HG03460 (cell line): Measurements from ENCODE around the gene BCL2.

Experiments used
- ATAC-seq: cut with Tn5 transposase; IDR thresholded peaks from one replicate; pipeline ENCODE4 v1.9.1; 2021; ENCODE audit not compliant: unreplicated experiment

Gene BCL2

GRCh38 chr18:63098018-63098981, 221.3 kb downstream of the BCL2 start:
- ATAC-seq, result peak; percentile 72

- ATAC-seq, result no peak
Measured at GRCh38 chr18:63097178-63097577, 222.4 kb downstream of the BCL2 start.

GRCh38 chr18:63096327-63096874, 223.2 kb downstream of the BCL2 start:
- no peak for ATAC-seq

- no peak for ATAC-seq
Measured at GRCh38 chr18:63095768-63096167, 223.8 kb downstream of the BCL2 start.

- ATAC-seq, result no peak
Measured at GRCh38 chr18:63091671-63092364, 227.8 kb downstream of the BCL2 start.

- ATAC-seq, result no peak
Measured at GRCh38 chr18:63090334-63090733, 229.2 kb downstream of the BCL2 start.

GRCh38 chr18:63089041-63089440, 230.5 kb downstream of the BCL2 start:
- ATAC-seq, result no peak

GRCh38 chr18:63088262-63088661, 231.3 kb downstream of the BCL2 start:
- ATAC-seq, result no peak

- ATAC-seq, result no peak
Measured at GRCh38 chr18:63087421-63088230, 231.9 kb downstream of the BCL2 start.

- no peak for ATAC-seq
Measured at GRCh38 chr18:63085611-63086010, 234.0 kb downstream of the BCL2 start.

- ATAC-seq, result no peak
Measured at GRCh38 chr18:63084219-63084618, 235.3 kb downstream of the BCL2 start.

- no peak for ATAC-seq
Measured at GRCh38 chr18:63083555-63083954, 236.0 kb downstream of the BCL2 start.

GRCh38 chr18:63083020-63083531, 236.5 kb downstream of the BCL2 start:
- ATAC-seq, result no peak

GRCh38 chr18:63082366-63083019, 237.1 kb downstream of the BCL2 start:
- no peak for ATAC-seq

- ATAC-seq, result peak; percentile 40
Measured at GRCh38 chr18:63079114-63079513, 240.5 kb downstream of the BCL2 start.

- ATAC-seq, result peak; percentile 89
Measured at GRCh38 chr18:63078471-63078870, 241.1 kb downstream of the BCL2 start.

- ATAC-seq, result peak; percentile 53
Measured at GRCh38 chr18:63074981-63075404, 244.6 kb downstream of the BCL2 start.

- ATAC-seq, result no peak
Measured at GRCh38 chr18:63073481-63073880, 246.1 kb downstream of the BCL2 start.
